HG03175 (cell line): ENCODE measurements around the gene ENPP7.

Experiments used
- ATAC-seq: cut with Tn5 transposase; IDR thresholded peaks from one replicate; pipeline ENCODE4 v1.9.1; 2021; ENCODE audit warnings: mild to moderate bottlenecking, moderate library complexity; ENCODE audit not compliant: unreplicated experiment

The ENPP7 gene

GRCh38 chr17:79730769-79731483 lies at the start of gene ENPP7:
TSS of gene ENPP7 (plus strand) at chr17:79730943. CDS start at chr17:79731140, 197 bp downstream.
- no peak for ATAC-seq

GRCh38 chr17:79681101-79681621 lies 49.6 kb upstream of the ENPP7 start:
- ATAC-seq: no peak

- no peak for ATAC-seq
These were observed 49.0 kb upstream of the ENPP7 start for GRCh38 chr17:79681628-79682261.

- no peak for ATAC-seq
These were observed 47.4 kb upstream of the ENPP7 start for GRCh38 chr17:79683365-79683764.

- ATAC-seq: no peak
These were observed 46.4 kb upstream of the ENPP7 start for GRCh38 chr17:79684132-79684985.

- ATAC-seq: no peak
These were observed 45.6 kb upstream of the ENPP7 start for GRCh38 chr17:79685121-79685520.

- ATAC-seq: no peak
These were observed 44.3 kb upstream of the ENPP7 start for GRCh38 chr17:79686476-79686875.

GRCh38 chr17:79690466-79690865 lies 40.3 kb upstream of the ENPP7 start:
- ATAC-seq: no peak

- ATAC-seq: no peak
These were observed 39.5 kb upstream of the ENPP7 start for GRCh38 chr17:79690988-79691836.

- ATAC-seq: no peak
These were observed 38.8 kb upstream of the ENPP7 start for GRCh38 chr17:79691931-79692330.

GRCh38 chr17:79693419-79693818 lies 37.3 kb upstream of the ENPP7 start:
- ATAC-seq: no peak

- ATAC-seq: no peak
These were observed 35.4 kb upstream of the ENPP7 start for GRCh38 chr17:79695293-79695790.

- no peak for ATAC-seq
These were observed 34.7 kb upstream of the ENPP7 start for GRCh38 chr17:79695797-79696609.

- no peak for ATAC-seq
These were observed 34.1 kb upstream of the ENPP7 start for GRCh38 chr17:79696610-79696982.

GRCh38 chr17:79698146-79698846 lies 32.4 kb upstream of the ENPP7 start:
- no peak for ATAC-seq

- no peak for ATAC-seq
These were observed 31.2 kb upstream of the ENPP7 start for GRCh38 chr17:79699386-79700036.

GRCh38 chr17:79700592-79700991 lies 30.2 kb upstream of the ENPP7 start:
- ATAC-seq: no peak

- ATAC-seq: no peak
These were observed 28.7 kb upstream of the ENPP7 start for GRCh38 chr17:79702034-79702433.
